Esophagus (tissue), 2 donors: ENCODE measurements around the gene STYX. TPM values are rescaled to one million over a fixed set of nuclear protein-coding genes. Genes with fewer than 3 reads are reported as not detected.
"Not testable (repeated sequence)": the region's sequence is repeated elsewhere in the genome, so short reads cannot be mapped to it uniquely, and the experiment has no call there.

Experiments
- H3K27ac ChIP-seq, 2 donors: one replicate each; pipeline ENCODE4 v1.5.1; 2013; ENCODE audit warnings: low read depth in 2 of 2, mild to moderate bottlenecking in 2 of 2, inconsistent platforms in 1 of 2, low read length in 1 of 2, moderate library complexity in 1 of 2
- H3K27me3 ChIP-seq, 2 donors: one replicate each; pipeline ENCODE4 v1.6.1; 2013; ENCODE audit warnings: low read length in 2 of 2, control low read depth in 1 of 2, mild to moderate bottlenecking in 1 of 2; ENCODE audit not compliant: insufficient read depth in 2 of 2, control insufficient read depth in 1 of 2
- H3K36me3 ChIP-seq, 2 donors: one replicate each; pipeline ENCODE4 v1.6.1; 2013; ENCODE audit warnings: low read length in 1 of 2; ENCODE audit not compliant: control insufficient read depth in 2 of 2, insufficient read depth in 2 of 2
- H3K4me1 ChIP-seq, 2 donors: one replicate each; pipeline ENCODE4 v1.6.1; 2013; ENCODE audit warnings: low read length in 1 of 2; ENCODE audit not compliant: control insufficient read depth in 2 of 2, insufficient read depth in 2 of 2
- H3K4me3 ChIP-seq, 2 donors: one replicate each; pipeline ENCODE4 v1.5.1; 2013; ENCODE audit warnings: low read length in 2 of 2, mild to moderate bottlenecking in 2 of 2, low read depth in 1 of 2, moderate library complexity in 1 of 2
- H3K9me3 ChIP-seq, 2 donors: one replicate each; pipeline ENCODE4 v1.6.1; 2013; ENCODE audit warnings: mild to moderate bottlenecking in 2 of 2, low read depth in 1 of 2, low read length in 1 of 2, moderate library complexity in 1 of 2; ENCODE audit not compliant: control insufficient read depth in 2 of 2, insufficient read depth in 1 of 2
- WGBS, 2 donors: extraction: QIAGEN DNeasy Blood & Tissue Kit; methylation state at CpG; one replicate each; pipeline ENCODE4 v1.1.7; 2013; 5-methylcytosine and 5-hydroxymethylcytosine counted together
- polyA plus RNA-seq, 2 donors: library from polyadenylated mRNA; stranded (reverse); fragments of 200-250 nt; gene quantifications; one replicate each; pipeline ENCODE4 v1.2.3, GENCODE V29; 2013
- donor health status: healthy with polysubstance abuse.
- donor health status: Bipolar disorder and iron deficiency.

STYX gene
- polyA plus RNA-seq, 2 donors = 3.2 to 6.0 TPM

- H3K4me3 ChIP-seq = no peak overlapping the region
- no peak overlapping the region for H3K27ac ChIP-seq
- H3K4me1 ChIP-seq = peaks cover 0 to 2% of the 10 kb centered on the region in 2 donors
- H3K27me3 ChIP-seq = no peaks in the 10 kb centered on the region
- no peaks in the 10 kb centered on the region for H3K9me3 ChIP-seq
- H3K36me3 ChIP-seq = no peaks in the 10 kb centered on the region
These were observed 11.9 kb downstream of the STYX start for GRCh38 chr14:52741865-52742264.

- H3K27ac ChIP-seq = no peak overlapping the region
- 73 to 91% methylated on average over 8 of the region's 8 CpGs for WGBS, 2 donors
These were observed 18.8 kb downstream of the STYX start for GRCh38 chr14:52748647-52749292.

GRCh38 chr14:52755607-52756316, 25.8 kb downstream of the STYX start:
- WGBS, 2 donors = 85 to 92% methylated on average over 5 of the region's 5 CpGs
- no peaks in the 10 kb centered on the region for H3K36me3 ChIP-seq

More at GRCh38 chr14:52748647-52749292, 18.8 kb downstream of the STYX start:
- peaks cover 2% of the 10 kb centered on the region in 2 donors for H3K36me3 ChIP-seq
- H3K27me3 ChIP-seq = no peaks in the 10 kb centered on the region
- no peaks in the 10 kb centered on the region for H3K9me3 ChIP-seq
- no peaks in the 10 kb centered on the region for H3K4me1 ChIP-seq
- no peak overlapping the region for H3K4me3 ChIP-seq

GRCh38 chr14:52759145-52759544, 29.2 kb downstream of the STYX start:
- Histone ChIP-seq H3K27me3 (no peaks in the 10 kb centered on the region), H3K36me3 (no peaks in the 10 kb centered on the region), H3K4me3 (no peak overlapping the region), H3K9me3 (no peaks in the 10 kb centered on the region), H3K27ac (no peak overlapping the region), H3K4me1 (no peaks in the 10 kb centered on the region)
- WGBS, 2 donors = 93 to 100% methylated on average over 1 of the region's 1 CpG

More at GRCh38 chr14:52755607-52756316, 25.8 kb downstream of the STYX start:
- H3K9me3 ChIP-seq = no peaks in the 10 kb centered on the region
- H3K4me1 ChIP-seq = no peaks in the 10 kb centered on the region
- H3K4me3 ChIP-seq = no peak overlapping the region
- H3K27ac ChIP-seq = no peak overlapping the region
- no peaks in the 10 kb centered on the region for H3K27me3 ChIP-seq

- H3K9me3 ChIP-seq, H3K27ac ChIP-seq, H3K27me3 ChIP-seq, H3K36me3 ChIP-seq, H3K4me1 ChIP-seq, H3K4me3 ChIP-seq: not testable (repeated sequence)
- 89 to 93% methylated on average over 4 of the region's 4 CpGs for WGBS, 2 donors
These were observed 33.0 kb downstream of the STYX start for GRCh38 chr14:52762923-52763322.

- 88 to 92% methylated on average over 3 of the region's 3 CpGs for WGBS, 2 donors
- Histone ChIP-seq H3K36me3 (peaks cover 2 to 6% of the 10 kb centered on the region in 2 donors), H3K4me1 (no peaks in the 10 kb centered on the region), H3K27me3 (no peaks in the 10 kb centered on the region), H3K9me3 (no peaks in the 10 kb centered on the region), H3K4me3 (no peak overlapping the region), H3K27ac (no peak overlapping the region)
These were observed 37.3 kb downstream of the STYX start for GRCh38 chr14:52767058-52767833.

GRCh38 chr14:52769887-52770286, 39.9 kb downstream of the STYX start:
- Histone ChIP-seq H3K27me3 (no peaks in the 10 kb centered on the region), H3K4me3 (no peak overlapping the region), H3K4me1 (no peaks in the 10 kb centered on the region), H3K27ac (no peak overlapping the region), H3K9me3 (no peaks in the 10 kb centered on the region), H3K36me3 (peaks cover 2 to 6% of the 10 kb centered on the region in 2 donors)

- H3K36me3 ChIP-seq = peaks cover 0 to 6% of the 10 kb centered on the region in 2 donors
- H3K27me3 ChIP-seq = no peaks in the 10 kb centered on the region
- no peak overlapping the region for H3K27ac ChIP-seq
- no peaks in the 10 kb centered on the region for H3K9me3 ChIP-seq
- H3K4me3 ChIP-seq = no peak overlapping the region
- no peaks in the 10 kb centered on the region for H3K4me1 ChIP-seq
- 78 to 88% methylated on average over 7 of the region's 7 CpGs for WGBS, 2 donors
These were observed 46.9 kb downstream of the STYX start for GRCh38 chr14:52776816-52777215.

- no peak overlapping the region for H3K27ac ChIP-seq
- no peaks in the 10 kb centered on the region for H3K4me1 ChIP-seq
- H3K9me3 ChIP-seq = no peaks in the 10 kb centered on the region
- no peaks in the 10 kb centered on the region for H3K27me3 ChIP-seq
- no peak overlapping the region for H3K4me3 ChIP-seq
- 79 to 81% methylated on average over 7 of the region's 7 CpGs for WGBS, 2 donors
- peaks cover 0 to 6% of the 10 kb centered on the region in 2 donors for H3K36me3 ChIP-seq
These were observed 48.7 kb downstream of the STYX start for GRCh38 chr14:52778702-52779101.
